ENCODE results near the gene GFAP.

DNA sequence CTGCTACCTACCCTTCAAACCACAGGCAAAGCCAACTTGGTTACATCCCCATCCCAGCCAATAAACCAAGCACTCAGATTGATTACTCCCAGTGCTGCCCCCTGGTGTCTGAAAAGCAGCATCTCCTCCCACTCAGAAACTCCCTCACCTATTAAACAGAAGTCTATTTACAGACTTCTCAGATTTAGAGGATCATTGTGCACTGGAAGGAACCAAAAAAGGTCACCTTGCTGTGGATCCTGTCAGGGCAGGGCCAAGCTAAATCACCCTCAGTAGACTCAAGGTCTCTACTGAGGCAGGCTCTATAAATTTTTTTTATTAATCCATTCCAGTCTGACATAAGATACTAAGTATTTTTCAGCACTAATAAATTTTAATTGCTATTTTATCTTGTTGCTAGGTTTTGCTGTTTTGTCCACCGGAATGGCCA is 50.1 kb downstream of the GFAP start:
- TF ChIP-seq, protein P1, sequence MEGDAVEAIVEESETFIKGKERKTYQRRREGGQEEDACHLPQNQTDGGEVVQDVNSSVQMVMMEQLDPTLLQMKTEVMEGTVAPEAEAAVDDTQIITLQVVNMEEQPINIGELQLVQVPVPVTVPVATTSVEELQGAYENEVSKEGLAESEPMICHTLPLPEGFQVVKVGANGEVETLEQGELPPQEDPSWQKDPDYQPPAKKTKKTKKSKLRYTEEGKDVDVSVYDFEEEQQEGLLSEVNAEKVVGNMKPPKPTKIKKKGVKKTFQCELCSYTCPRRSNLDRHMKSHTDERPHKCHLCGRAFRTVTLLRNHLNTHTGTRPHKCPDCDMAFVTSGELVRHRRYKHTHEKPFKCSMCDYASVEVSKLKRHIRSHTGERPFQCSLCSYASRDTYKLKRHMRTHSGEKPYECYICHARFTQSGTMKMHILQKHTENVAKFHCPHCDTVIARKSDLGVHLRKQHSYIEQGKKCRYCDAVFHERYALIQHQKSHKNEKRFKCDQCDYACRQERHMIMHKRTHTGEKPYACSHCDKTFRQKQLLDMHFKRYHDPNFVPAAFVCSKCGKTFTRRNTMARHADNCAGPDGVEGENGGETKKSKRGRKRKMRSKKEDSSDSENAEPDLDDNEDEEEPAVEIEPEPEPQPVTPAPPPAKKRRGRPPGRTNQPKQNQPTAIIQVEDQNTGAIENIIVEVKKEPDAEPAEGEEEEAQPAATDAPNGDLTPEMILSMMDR (IDR thresholded peaks at IDR 0.05), result peak; percentile 52 to 83 (median 77)
- no peak for TF ChIP-seq POLR2A (IDR thresholded peaks at IDR 0.05)
